GM23338 (cell line): ENCODE results near the gene ARHGEF28. TPM values are rescaled to one million over a fixed set of nuclear protein-coding genes. Genes with fewer than 3 reads are reported as not detected.

Source experiments
- ATAC-seq: fragments of 200-7000 bp; cut with Tn5 transposase; 3 replicates; pipeline ENCODE4 v1.9.1; 2020
- DNase-seq: peaks from one replicate; pipeline ENCODE4 v3.0.0-alpha.2; 2015; ENCODE audit warnings: low spot score
- H2AFZ ChIP-seq: fragments of 200-600 bp; sonication (generic); 2 replicates; pipeline ENCODE4 v1.8.0; 2016; ENCODE audit warnings: antibody characterized with exemption, mild to moderate bottlenecking, moderate library complexity
- H3F3A ChIP-seq: fragments of 200-600 bp; sonication (generic); replicated peaks from 2 replicates; pipeline ENCODE4 v1.8.0; 2017; ENCODE audit warnings: antibody characterized with exemption, mixed run types, low read depth
- H3K27ac ChIP-seq: fragments of 200-600 bp; sonication (generic); 2 replicates; pipeline ENCODE4 v1.6.1; 2016; ENCODE audit warnings: low read depth
- H3K27me3 ChIP-seq: fragments of 200-600 bp; sonication (generic); 2 replicates; pipeline ENCODE4 v1.8.0; 2016; ENCODE audit warnings: mild to moderate bottlenecking, mixed run types, moderate library complexity; ENCODE audit not compliant: insufficient read depth
- H3K36me3 ChIP-seq: fragments of 200-600 bp; sonication (generic); 2 replicates; pipeline ENCODE4 v1.8.0; 2016; ENCODE audit warnings: mild to moderate bottlenecking; ENCODE audit not compliant: insufficient read depth
- H3K4me1 ChIP-seq: fragments of 200-600 bp; sonication (generic); 2 replicates; pipeline ENCODE4 v1.8.0; 2016; ENCODE audit warnings: mild to moderate bottlenecking, moderate library complexity; ENCODE audit not compliant: insufficient read depth
- H3K4me2 ChIP-seq: fragments of 200-600 bp; sonication (generic); 2 replicates; pipeline ENCODE4 v1.7.1; 2017; ENCODE audit warnings: mixed run types
- H3K4me3 ChIP-seq: fragments of 200-600 bp; sonication (generic); 2 replicates; pipeline ENCODE4 v1.6.1; 2016; ENCODE audit warnings: mixed run types
- H3K79me2 ChIP-seq: fragments of 200-600 bp; sonication (generic); replicated peaks from 2 replicates; pipeline ENCODE4 v1.8.0; 2017; ENCODE audit warnings: mild to moderate bottlenecking; ENCODE audit not compliant: insufficient read depth
- H3K9me2 ChIP-seq: fragments of 200-600 bp; sonication (generic); 2 replicates; pipeline ENCODE4 v1.8.0; 2017; ENCODE audit not compliant: insufficient read depth
- H4K20me1 ChIP-seq: fragments of 200-600 bp; sonication (generic); replicated peaks from 2 replicates; pipeline ENCODE4 v1.8.0; 2017; ENCODE audit warnings: mild to moderate bottlenecking; ENCODE audit not compliant: insufficient read depth
- H3K27ac Mint-ChIP-seq: 2 replicates; pipeline ENCODE4 v1.8.0; 2020; ENCODE audit warnings: inconsistent platforms, mild to moderate bottlenecking, moderate library complexity, mixed read lengths
- H3K27me3 Mint-ChIP-seq: 3 replicates; pipeline ENCODE4 v1.8.0; 2022; ENCODE audit warnings: low read depth, mild to moderate bottlenecking, moderate library complexity, mixed read lengths, inconsistent platforms; ENCODE audit not compliant: insufficient read depth, poor library complexity
- H3K36me3 Mint-ChIP-seq: 3 replicates; pipeline ENCODE4 v1.8.0; 2021; ENCODE audit warnings: low read depth, mild to moderate bottlenecking, inconsistent platforms, moderate library complexity, mixed read lengths
- H3K4me1 Mint-ChIP-seq: 3 replicates; pipeline ENCODE4 v1.8.0; 2020; ENCODE audit warnings: mild to moderate bottlenecking, inconsistent platforms, mixed read lengths
- H3K4me3 Mint-ChIP-seq: 3 replicates; pipeline ENCODE4 v1.8.0; 2021; ENCODE audit warnings: moderate library complexity, mild to moderate bottlenecking, inconsistent platforms, mixed read lengths
- H3K9me3 Mint-ChIP-seq: 3 replicates; pipeline ENCODE4 v1.8.0; 2020; ENCODE audit warnings: moderate library complexity, mild to moderate bottlenecking, inconsistent platforms, mixed read lengths
- POLR2AphosphoS5 ChIP-seq: IDR thresholded peaks from 2 replicates; pipeline ENCODE4 v1.6.1; 2016; ENCODE audit warnings: antibody characterized with exemption, low read depth
- ZNF331 ChIP-seq: fragments of 250-450 bp; sonication (Bioruptor Pico); IDR thresholded peaks from 2 replicates; pipeline ENCODE4 v1.5.0; 2020; ENCODE audit warnings: low read depth, mild to moderate bottlenecking, moderate library complexity
- polyA plus RNA-seq: library from polyadenylated mRNA; unstranded; fragments of >200 nt; fragmentation: Nextera tagmentation; extraction: Ambion mirVana; gene quantifications from 2 replicates; pipeline ENCODE4 v1.2.1, GENCODE V29; 2016
- total RNA-seq: library from RNA; depleted of rRNA; stranded (reverse); fragments of >200 nt; shearing (Covaris generic); gene quantifications from 2 replicates; pipeline ENCODE4 v1.2.3, GENCODE V29; 2014
- TF ChIP-seq, protein P1 (sequence below): fragments of 250-450 bp; sonication (Bioruptor Pico); IDR thresholded peaks from 2 replicates; pipeline ENCODE4 v1.5.0; 2020; ENCODE audit warnings: mild to moderate bottlenecking, moderate library complexity
- TF ChIP-seq, protein P2 (sequence below), 2 experiments: fragments of 200-600 bp in 1 of 2; sonication (generic) in 1 of 2; conservative IDR thresholded peaks; 2 replicates each; pipeline versions ENCODE4 v1.5.1 to v1.6.1; 2016 to 2017; ENCODE audit warnings: antibody characterized with exemption in 2 of 2, low read depth in 2 of 2, mild to moderate bottlenecking in 2 of 2, moderate library complexity in 1 of 2

The ARHGEF28 gene
- total and polyA plus RNA-seq, 2 experiments from 2014 or later: 0.39 to 1.0 TPM

DNA sequence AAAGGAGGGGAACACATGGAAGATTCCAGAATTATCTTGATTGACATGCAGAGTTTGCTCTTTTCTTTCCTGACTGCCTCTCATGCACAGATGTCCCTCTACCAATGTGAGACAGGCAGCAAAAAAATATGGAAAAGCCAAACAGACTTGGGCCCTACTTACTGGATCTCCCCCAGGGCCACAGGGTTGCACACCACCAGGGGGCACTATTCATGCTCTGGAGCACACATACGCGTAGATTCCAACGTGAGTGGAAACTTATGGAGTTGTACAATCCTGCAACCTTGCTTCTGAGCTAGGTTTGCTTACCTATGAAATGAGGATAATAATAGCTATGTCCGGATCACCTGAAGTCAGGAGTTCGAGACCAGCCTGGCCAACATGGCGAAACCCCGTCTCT, 319.5 kb downstream of the ARHGEF28 start:
- no peak overlapping the region for H3K27ac ChIP-seq
- no peaks in the 10 kb centered on the region for H3K27me3 ChIP-seq
- TF ChIP-seq ZNF331 (CRISPR knock-in tag): no peak
- TF ChIP-seq, protein P1, sequence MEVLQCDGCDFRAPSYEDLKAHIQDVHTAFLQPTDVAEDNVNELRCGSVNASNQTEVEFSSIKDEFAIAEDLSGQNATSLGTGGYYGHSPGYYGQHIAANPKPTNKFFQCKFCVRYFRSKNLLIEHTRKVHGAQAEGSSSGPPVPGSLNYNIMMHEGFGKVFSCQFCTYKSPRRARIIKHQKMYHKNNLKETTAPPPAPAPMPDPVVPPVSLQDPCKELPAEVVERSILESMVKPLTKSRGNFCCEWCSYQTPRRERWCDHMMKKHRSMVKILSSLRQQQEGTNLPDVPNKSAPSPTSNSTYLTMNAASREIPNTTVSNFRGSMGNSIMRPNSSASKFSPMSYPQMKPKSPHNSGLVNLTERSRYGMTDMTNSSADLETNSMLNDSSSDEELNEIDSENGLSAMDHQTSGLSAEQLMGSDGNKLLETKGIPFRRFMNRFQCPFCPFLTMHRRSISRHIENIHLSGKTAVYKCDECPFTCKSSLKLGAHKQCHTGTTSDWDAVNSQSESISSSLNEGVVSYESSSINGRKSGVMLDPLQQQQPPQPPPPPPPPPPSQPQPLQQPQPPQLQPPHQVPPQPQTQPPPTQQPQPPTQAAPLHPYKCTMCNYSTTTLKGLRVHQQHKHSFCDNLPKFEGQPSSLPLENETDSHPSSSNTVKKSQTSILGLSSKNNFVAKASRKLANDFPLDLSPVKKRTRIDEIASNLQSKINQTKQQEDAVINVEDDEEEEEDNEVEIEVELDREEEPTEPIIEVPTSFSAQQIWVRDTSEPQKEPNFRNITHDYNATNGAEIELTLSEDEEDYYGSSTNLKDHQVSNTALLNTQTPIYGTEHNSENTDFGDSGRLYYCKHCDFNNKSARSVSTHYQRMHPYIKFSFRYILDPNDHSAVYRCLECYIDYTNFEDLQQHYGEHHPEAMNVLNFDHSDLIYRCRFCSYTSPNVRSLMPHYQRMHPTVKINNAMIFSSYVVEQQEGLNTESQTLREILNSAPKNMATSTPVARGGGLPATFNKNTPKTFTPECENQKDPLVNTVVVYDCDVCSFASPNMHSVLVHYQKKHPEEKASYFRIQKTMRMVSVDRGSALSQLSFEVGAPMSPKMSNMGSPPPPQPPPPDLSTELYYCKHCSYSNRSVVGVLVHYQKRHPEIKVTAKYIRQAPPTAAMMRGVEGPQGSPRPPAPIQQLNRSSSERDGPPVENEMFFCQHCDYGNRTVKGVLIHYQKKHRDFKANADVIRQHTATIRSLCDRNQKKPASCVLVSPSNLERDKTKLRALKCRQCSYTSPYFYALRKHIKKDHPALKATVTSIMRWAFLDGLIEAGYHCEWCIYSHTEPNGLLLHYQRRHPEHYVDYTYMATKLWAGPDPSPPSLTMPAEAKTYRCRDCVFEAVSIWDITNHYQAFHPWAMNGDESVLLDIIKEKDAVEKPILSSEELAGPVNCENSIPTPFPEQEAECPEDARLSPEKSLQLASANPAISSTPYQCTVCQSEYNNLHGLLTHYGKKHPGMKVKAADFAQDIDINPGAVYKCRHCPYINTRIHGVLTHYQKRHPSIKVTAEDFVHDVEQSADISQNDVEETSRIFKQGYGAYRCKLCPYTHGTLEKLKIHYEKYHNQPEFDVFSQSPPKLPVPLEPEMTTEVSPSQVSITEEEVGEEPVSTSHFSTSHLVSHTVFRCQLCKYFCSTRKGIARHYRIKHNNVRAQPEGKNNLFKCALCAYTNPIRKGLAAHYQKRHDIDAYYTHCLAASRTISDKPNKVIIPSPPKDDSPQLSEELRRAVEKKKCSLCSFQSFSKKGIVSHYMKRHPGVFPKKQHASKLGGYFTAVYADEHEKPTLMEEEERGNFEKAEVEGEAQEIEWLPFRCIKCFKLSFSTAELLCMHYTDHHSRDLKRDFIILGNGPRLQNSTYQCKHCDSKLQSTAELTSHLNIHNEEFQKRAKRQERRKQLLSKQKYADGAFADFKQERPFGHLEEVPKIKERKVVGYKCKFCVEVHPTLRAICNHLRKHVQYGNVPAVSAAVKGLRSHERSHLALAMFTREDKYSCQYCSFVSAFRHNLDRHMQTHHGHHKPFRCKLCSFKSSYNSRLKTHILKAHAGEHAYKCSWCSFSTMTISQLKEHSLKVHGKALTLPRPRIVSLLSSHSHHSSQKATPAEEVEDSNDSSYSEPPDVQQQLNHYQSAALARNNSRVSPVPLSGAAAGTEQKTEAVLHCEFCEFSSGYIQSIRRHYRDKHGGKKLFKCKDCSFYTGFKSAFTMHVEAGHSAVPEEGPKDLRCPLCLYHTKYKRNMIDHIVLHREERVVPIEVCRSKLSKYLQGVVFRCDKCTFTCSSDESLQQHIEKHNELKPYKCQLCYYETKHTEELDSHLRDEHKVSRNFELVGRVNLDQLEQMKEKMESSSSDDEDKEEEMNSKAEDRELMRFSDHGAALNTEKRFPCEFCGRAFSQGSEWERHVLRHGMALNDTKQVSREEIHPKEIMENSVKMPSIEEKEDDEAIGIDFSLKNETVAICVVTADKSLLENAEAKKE: no peak
- TF ChIP-seq POLR2AphosphoS5: no peak
- TF ChIP-seq, protein P2, sequence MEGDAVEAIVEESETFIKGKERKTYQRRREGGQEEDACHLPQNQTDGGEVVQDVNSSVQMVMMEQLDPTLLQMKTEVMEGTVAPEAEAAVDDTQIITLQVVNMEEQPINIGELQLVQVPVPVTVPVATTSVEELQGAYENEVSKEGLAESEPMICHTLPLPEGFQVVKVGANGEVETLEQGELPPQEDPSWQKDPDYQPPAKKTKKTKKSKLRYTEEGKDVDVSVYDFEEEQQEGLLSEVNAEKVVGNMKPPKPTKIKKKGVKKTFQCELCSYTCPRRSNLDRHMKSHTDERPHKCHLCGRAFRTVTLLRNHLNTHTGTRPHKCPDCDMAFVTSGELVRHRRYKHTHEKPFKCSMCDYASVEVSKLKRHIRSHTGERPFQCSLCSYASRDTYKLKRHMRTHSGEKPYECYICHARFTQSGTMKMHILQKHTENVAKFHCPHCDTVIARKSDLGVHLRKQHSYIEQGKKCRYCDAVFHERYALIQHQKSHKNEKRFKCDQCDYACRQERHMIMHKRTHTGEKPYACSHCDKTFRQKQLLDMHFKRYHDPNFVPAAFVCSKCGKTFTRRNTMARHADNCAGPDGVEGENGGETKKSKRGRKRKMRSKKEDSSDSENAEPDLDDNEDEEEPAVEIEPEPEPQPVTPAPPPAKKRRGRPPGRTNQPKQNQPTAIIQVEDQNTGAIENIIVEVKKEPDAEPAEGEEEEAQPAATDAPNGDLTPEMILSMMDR (conservative IDR thresholded peaks at IDR 0.05; ENCODE audit: low read depth in 2 of 2): peak; percentile 76 to 82
- H3K36me3 Mint-ChIP-seq: no peaks in the 10 kb centered on the region
- no peaks in the 10 kb centered on the region; the same call in 2 of the 3 replicates for H3K4me1 Mint-ChIP-seq
- H3K9me3 Mint-ChIP-seq: no peaks in the 10 kb centered on the region; the same call in 2 of the 3 replicates
- no peaks in the 10 kb centered on the region for H4K20me1 ChIP-seq
- no peaks in the 10 kb centered on the region for H3K4me1 ChIP-seq
- no peak overlapping the region for H3K27ac Mint-ChIP-seq
- no peak overlapping the region for H3K4me3 Mint-ChIP-seq
- no peaks in the 10 kb centered on the region for H3K36me3 ChIP-seq
- H3F3A ChIP-seq: no peaks in the 10 kb centered on the region
- no peak overlapping the region for H2AFZ ChIP-seq
- no peak overlapping the region for H3K4me3 ChIP-seq
- no peak overlapping the region for H3K4me2 ChIP-seq
- H3K27me3 Mint-ChIP-seq: peaks cover 3% of the 10 kb centered on the region
- no peaks in the 10 kb centered on the region for H3K79me2 ChIP-seq
- 0 out of 2 replicates have a peak, but pooled peaks cover 3% of the 10 kb centered on the region for H3K9me2 ChIP-seq
- ATAC-seq: peak; percentile 58; the same call in 2 of the 3 replicates
- DNase-seq: peak; percentile 70
